Activated T-helper 9 cell treated with anti-CD3 and anti-CD28 coated beads, Interleukin-2, amount 50 U/mL, for 16 hours (primary cell): ENCODE measurements around the gene P2RX4.
"Not testable (repeated sequence)": the region's sequence is repeated elsewhere in the genome, so short reads cannot be mapped to it uniquely, and the experiment has no call there.

Experiments
- DNase-seq: peaks from one replicate; pipeline ENCODE4 v3.0.0-alpha.2; 2020; ENCODE audit warnings: low read depth

P2RX4 gene

GRCh38 chr12:121209624-121210572 lies at the start of gene P2RX4:
Gene P2RX4, plus strand, starts transcription at chr12:121210129. Its CDS starts 36 bp downstream, at chr12:121210165.
- peak; percentile 79 for DNase-seq

GRCh38 chr12:121162384-121162783 lies 47.5 kb upstream of the P2RX4 start:
- no peak for DNase-seq

- DNase-seq = no peak
Observed at GRCh38 chr12:121162985-121163384, 46.9 kb upstream of the P2RX4 start.

GRCh38 chr12:121164839-121165238 lies 45.1 kb upstream of the P2RX4 start:
- DNase-seq = not testable (repeated sequence)

- DNase-seq = no peak
Observed at GRCh38 chr12:121165316-121165715, 44.6 kb upstream of the P2RX4 start.

- no peak for DNase-seq
Observed at GRCh38 chr12:121166356-121166755, 43.6 kb upstream of the P2RX4 start.

GRCh38 chr12:121167232-121167820 lies 42.6 kb upstream of the P2RX4 start:
- no peak for DNase-seq

GRCh38 chr12:121167951-121168350 lies 42.0 kb upstream of the P2RX4 start:
- DNase-seq = no peak

GRCh38 chr12:121170151-121170550 lies 39.8 kb upstream of the P2RX4 start:
- DNase-seq = no peak

- no peak for DNase-seq
Observed at GRCh38 chr12:121170611-121171260, 39.2 kb upstream of the P2RX4 start.

- no peak for DNase-seq
Observed at GRCh38 chr12:121172145-121172544, 37.8 kb upstream of the P2RX4 start.

GRCh38 chr12:121175383-121176119 lies 34.4 kb upstream of the P2RX4 start:
- DNase-seq = no peak

GRCh38 chr12:121176826-121177529 lies 33.0 kb upstream of the P2RX4 start:
- no peak for DNase-seq

- no peak for DNase-seq
Observed at GRCh38 chr12:121181181-121181580, 28.7 kb upstream of the P2RX4 start.

GRCh38 chr12:121182222-121182893 lies 27.6 kb upstream of the P2RX4 start:
- DNase-seq = no peak

- DNase-seq = no peak
Observed at GRCh38 chr12:121184425-121184824, 25.5 kb upstream of the P2RX4 start.

- DNase-seq = no peak
Observed at GRCh38 chr12:121184984-121185889, 24.7 kb upstream of the P2RX4 start.

GRCh38 chr12:121186826-121187225 lies 23.1 kb upstream of the P2RX4 start:
- DNase-seq = no peak

GRCh38 chr12:121187501-121187900 lies 22.4 kb upstream of the P2RX4 start:
- DNase-seq = no peak

- DNase-seq = no peak
Observed at GRCh38 chr12:121188227-121188626, 21.7 kb upstream of the P2RX4 start.
